Stomach (tissue), 9 donors: ENCODE measurements around the gene PDE4D. TPM values are rescaled to one million over a fixed set of nuclear protein-coding genes. Genes with fewer than 3 reads are reported as not detected.

Experiments
- DNase-seq, 2 donors: peaks; one replicate each; pipeline versions ENCODE4 v3.0.0 to v3.0.0-alpha.2; 2013 to 2019
- H3K27ac ChIP-seq, 5 donors: fragments of 200-600 bp in 4 of 5; sonication (generic) in 4 of 5; one replicate each; pipeline ENCODE4 v1.5.1; 2013 to 2019; ENCODE audit warnings: mild to moderate bottlenecking in 1 of 5, moderate library complexity in 1 of 5
- H3K27me3 ChIP-seq, 3 donors: fragments of 200-600 bp; sonication (generic); one replicate each; pipeline ENCODE4 v1.5.1; 2017 to 2019; ENCODE audit warnings: mixed run types in 1 of 3
- H3K36me3 ChIP-seq, 4 donors: fragments of 200-600 bp; sonication (generic); 1 replicate in 3 of 4; 2 replicates in 1 of 4; pipeline ENCODE4 v1.5.1; 2016 to 2019
- H3K4me1 ChIP-seq, 4 donors: fragments of 200-600 bp; sonication (generic); one replicate each; pipeline ENCODE4 v1.5.1; 2016 to 2019
- H3K4me3 ChIP-seq, 4 donors: fragments of 200-600 bp; sonication (generic) in 3 of 4; one replicate each; pipeline ENCODE4 v1.5.1; 2016 to 2019; ENCODE audit warnings: mild to moderate bottlenecking in 1 of 4
- H3K9me3 ChIP-seq, 4 donors: fragments of 200-600 bp; sonication (generic); one replicate each; pipeline ENCODE4 v1.5.1; 2016 to 2019
- EP300 ChIP-seq: sonication (generic); formaldehyde crosslinking; IDR thresholded peaks from one replicate; pipeline ENCODE4 v1.6.1; 2017; ENCODE audit warnings: antibody characterized with exemption
- POLR2A ChIP-seq, 4 donors: fragments of 450-650 bp; IDR thresholded peaks; one replicate each; pipeline ENCODE4 v1.6.1; 2016; ENCODE audit warnings: antibody characterized with exemption in 4 of 4, control low read depth in 2 of 4, mild to moderate bottlenecking in 1 of 4, moderate library complexity in 1 of 4
- POLR2AphosphoS5 ChIP-seq, 3 donors: sonication (generic); formaldehyde crosslinking; IDR thresholded peaks; one replicate each; pipeline ENCODE4 v1.6.1; 2016; ENCODE audit warnings: antibody characterized with exemption in 3 of 3
- WGBS, 5 donors: extraction: QIAGEN DNeasy Blood & Tissue Kit in 3 of 5; methylation state at CpG; one replicate each; pipeline versions ENCODE4 v1.1.5 to v1.1.7; 2013 to 2018; 5-methylcytosine and 5-hydroxymethylcytosine counted together
- intact Hi-C: fragments of 100-400 bp; cut with DNase I; formaldehyde crosslinking; loops from one replicate; pipeline ENCODE4 v1.15.1; 2023; ENCODE audit warnings: low total_unique reads
- polyA plus RNA-seq, 3 donors: library from polyadenylated mRNA; stranded (reverse); fragments of 200-250 nt; gene quantifications; one replicate each; pipeline ENCODE4 v1.2.3, GENCODE V29; 2013
- total RNA-seq, 5 donors: library from RNA; depleted of rRNA; stranded (reverse); fragments of >200 nt; gene quantifications; one replicate each; pipeline versions ENCODE4 v1.1.0 to v1.2.3, GENCODE V29; 2014 to 2016
- TF ChIP-seq, protein P1 (sequence below), 7 experiments: fragments of 450-650 bp in 4 of 7; fragments of 200-600 bp in 3 of 7; sonication (generic) in 3 of 7; IDR thresholded peaks; one replicate each; pipeline ENCODE4 v1.5.1; 2016 to 2019; ENCODE audit warnings: antibody characterized with exemption in 7 of 7, control low read depth in 2 of 7, mild to moderate bottlenecking in 1 of 7
- donor health status: healthy with polysubstance abuse.
- donor health status: Bipolar disorder and iron deficiency.
- donor health status: healthy.

The PDE4D gene
- total and polyA plus RNA-seq, 8 donors, result 3.1 to 147 (median 97.3) TPM

DNA sequence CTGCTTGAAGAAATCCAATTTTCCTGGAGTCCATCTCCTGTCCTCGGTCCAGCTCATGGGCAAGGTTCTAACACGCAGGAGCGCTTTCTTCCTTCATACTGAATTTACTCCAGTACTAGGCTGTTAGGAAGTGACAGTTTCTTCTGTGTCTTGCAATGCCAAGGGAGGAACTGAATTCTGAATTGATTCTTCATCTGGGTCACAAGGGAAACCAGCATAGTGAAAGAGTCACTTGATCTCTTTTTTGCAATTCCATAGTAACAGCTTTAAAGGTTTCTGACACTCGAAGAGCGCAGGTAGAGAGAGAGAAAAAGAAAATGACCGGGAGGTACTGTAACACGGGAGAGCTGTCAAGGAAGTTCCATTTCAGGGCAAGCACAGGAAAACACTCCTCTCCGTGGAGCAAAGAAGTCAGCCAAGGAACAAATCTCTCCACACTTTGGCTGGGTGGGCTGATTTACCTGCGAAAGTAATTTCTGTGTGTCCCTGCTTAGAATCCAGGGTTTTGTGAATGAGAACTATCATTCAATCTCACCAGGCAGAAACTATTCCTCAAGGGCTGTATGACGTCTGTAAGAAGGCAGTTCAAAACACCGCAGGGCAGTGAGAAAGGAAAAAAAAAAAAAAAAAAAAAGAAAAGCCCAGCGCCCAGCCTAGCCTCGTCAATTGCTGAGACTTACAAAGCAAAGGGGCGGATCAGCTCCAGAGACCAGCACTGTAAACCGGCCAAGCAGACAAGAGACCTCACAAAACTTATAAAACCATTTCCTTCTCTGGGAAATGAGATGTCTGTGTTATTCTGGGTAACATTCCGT is 617.8 kb downstream of the PDE4D start:
- H3K27ac ChIP-seq, result peak overlapping the region; percentile 84 to 92 (median 88)
- H3K9me3 ChIP-seq, result no peaks in the 10 kb centered on the region
- peak overlapping the region; percentile 45 to 52 (median 46) for H3K4me3 ChIP-seq
- intact Hi-C loops, result no loop called here
- TF ChIP-seq, protein P1, sequence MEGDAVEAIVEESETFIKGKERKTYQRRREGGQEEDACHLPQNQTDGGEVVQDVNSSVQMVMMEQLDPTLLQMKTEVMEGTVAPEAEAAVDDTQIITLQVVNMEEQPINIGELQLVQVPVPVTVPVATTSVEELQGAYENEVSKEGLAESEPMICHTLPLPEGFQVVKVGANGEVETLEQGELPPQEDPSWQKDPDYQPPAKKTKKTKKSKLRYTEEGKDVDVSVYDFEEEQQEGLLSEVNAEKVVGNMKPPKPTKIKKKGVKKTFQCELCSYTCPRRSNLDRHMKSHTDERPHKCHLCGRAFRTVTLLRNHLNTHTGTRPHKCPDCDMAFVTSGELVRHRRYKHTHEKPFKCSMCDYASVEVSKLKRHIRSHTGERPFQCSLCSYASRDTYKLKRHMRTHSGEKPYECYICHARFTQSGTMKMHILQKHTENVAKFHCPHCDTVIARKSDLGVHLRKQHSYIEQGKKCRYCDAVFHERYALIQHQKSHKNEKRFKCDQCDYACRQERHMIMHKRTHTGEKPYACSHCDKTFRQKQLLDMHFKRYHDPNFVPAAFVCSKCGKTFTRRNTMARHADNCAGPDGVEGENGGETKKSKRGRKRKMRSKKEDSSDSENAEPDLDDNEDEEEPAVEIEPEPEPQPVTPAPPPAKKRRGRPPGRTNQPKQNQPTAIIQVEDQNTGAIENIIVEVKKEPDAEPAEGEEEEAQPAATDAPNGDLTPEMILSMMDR (IDR thresholded peaks at IDR 0.05), result no peak
- TF ChIP-seq POLR2A (IDR thresholded peaks at IDR 0.05), result peak in 1 of 4 donors; percentile 38
- peak in 2 of 3 donors; percentile 2 to 49 for TF ChIP-seq POLR2AphosphoS5 (IDR thresholded peaks at IDR 0.05)
- H3K36me3 ChIP-seq, result no peaks in the 10 kb centered on the region
- no peaks in the 10 kb centered on the region for H3K27me3 ChIP-seq
- WGBS, 5 donors, result 3 to 4% (median 3%) methylated on average over 16 of the region's 16 CpGs
- peaks cover 0 to 33% (median 17%) of the 10 kb centered on the region in 4 donors for H3K4me1 ChIP-seq
- peak; percentile 44 to 86 for DNase-seq

- H3K27ac ChIP-seq, result peak overlapping the region; percentile 84 to 92 (median 88)
Observed at GRCh38 chr5:59275170-59275509, 618.4 kb downstream of the PDE4D start.

DNA sequence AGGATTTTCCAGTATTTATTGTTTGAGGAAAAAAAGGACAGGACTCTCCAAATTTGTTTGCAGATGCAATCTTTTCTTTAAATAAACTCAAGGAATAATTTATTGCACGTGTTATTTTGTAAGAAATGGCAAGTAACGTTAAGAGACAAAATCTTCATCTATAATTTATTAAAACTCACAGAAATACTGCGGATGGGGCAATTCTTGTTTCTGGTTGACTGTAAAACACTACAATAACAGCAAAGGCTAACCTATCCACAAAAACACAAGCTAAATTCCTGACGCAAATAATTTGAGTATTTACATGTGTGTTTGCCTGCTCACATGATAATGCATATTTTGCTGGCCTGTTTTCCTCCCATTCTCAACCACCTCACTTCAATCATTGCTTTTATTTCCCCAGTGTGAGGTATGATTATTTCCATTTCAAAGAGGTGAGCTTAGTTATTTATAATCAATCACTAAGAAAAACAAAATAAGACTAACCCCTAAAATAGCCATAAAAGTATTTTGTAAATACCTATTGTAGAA is 619.4 kb downstream of the PDE4D start:
- WGBS, 5 donors, result 33 to 48% (median 39%) methylated on average over 4 of the region's 4 CpGs
- TF ChIP-seq, protein P1 (IDR thresholded peaks at IDR 0.05), result no peak
- TF ChIP-seq EP300 (no peak), POLR2A (IDR thresholded peaks at IDR 0.05) (no peak), POLR2AphosphoS5 (IDR thresholded peaks at IDR 0.05) (no peak)
- DNase-seq, result no peak
- Histone ChIP-seq H3K4me3 (peak overlapping the region; percentile 17 to 52 (median 46)), H3K27ac (peak overlapping the region in 4 of 5 donors; percentile 84 to 92 (median 89)), H3K36me3 (no peaks in the 10 kb centered on the region), H3K27me3 (no peaks in the 10 kb centered on the region), H3K4me1 (peaks cover 0 to 33% (median 17%) of the 10 kb centered on the region in 4 donors), H3K9me3 (no peaks in the 10 kb centered on the region)
- intact Hi-C loops, result no loop called here

More at GRCh38 chr5:59275170-59275509, 618.4 kb downstream of the PDE4D start:
- H3K36me3 ChIP-seq, result no peaks in the 10 kb centered on the region
- no peak for DNase-seq
- H3K27me3 ChIP-seq, result no peaks in the 10 kb centered on the region
- peaks cover 0 to 33% (median 17%) of the 10 kb centered on the region in 4 donors for H3K4me1 ChIP-seq
- no peak for TF ChIP-seq EP300
- TF ChIP-seq POLR2AphosphoS5 (IDR thresholded peaks at IDR 0.05), result no peak
- TF ChIP-seq POLR2A (IDR thresholded peaks at IDR 0.05), result no peak
- TF ChIP-seq, protein P1 (IDR thresholded peaks at IDR 0.05), result no peak
- intact Hi-C loops, result no loop called here
- 6 to 14% (median 8%) methylated on average over 5 of the region's 5 CpGs for WGBS, 5 donors
- no peaks in the 10 kb centered on the region for H3K9me3 ChIP-seq
- H3K4me3 ChIP-seq, result peak overlapping the region; percentile 45 to 52 (median 46)

GRCh38 chr5:59272809-59273427 is 620.6 kb downstream of the PDE4D start:
- Histone ChIP-seq H3K36me3 (no peaks in the 10 kb centered on the region), H3K9me3 (no peaks in the 10 kb centered on the region), H3K27ac (peak overlapping the region in 2 of 5 donors; percentile 90 to 92), H3K27me3 (no peaks in the 10 kb centered on the region), H3K4me1 (peaks cover 0 to 37% (median 17%) of the 10 kb centered on the region in 4 donors), H3K4me3 (peak overlapping the region in 3 of 4 donors; percentile 17 to 52 (median 45))
- intact Hi-C loops, result no loop called here
- no peak for DNase-seq
- 51 to 71% (median 66%) methylated on average over 3 of the region's 3 CpGs for whole genome bisulfite sequencing, 5 donors
- TF ChIP-seq POLR2AphosphoS5 (IDR thresholded peaks at IDR 0.05) (no peak), EP300 (no peak), POLR2A (IDR thresholded peaks at IDR 0.05) (no peak)
- TF ChIP-seq, protein P1 (IDR thresholded peaks at IDR 0.05), result no peak
